OCI-LY7 (cell line): ENCODE data around the gene CLEC20A. TPM values are rescaled to one million over a fixed set of nuclear protein-coding genes. Genes with fewer than 3 reads are reported as not detected.
A peak's percentile ranks its signal among the peaks of the same experiment; 100 is the strongest.

Source experiments
- BruUV-seq: library from RNA; stranded (reverse); fragments of 400-500 nt; replicated peaks from 2 replicates; lab custom pipeline; 2021; lab: Mats Ljungman, UMichigan
- CTCF ChIA-PET: fragments of 300-600 bp; sonication (Branson Sonifier 250); formaldehyde crosslinking; loops from one replicate; lab custom pipeline; 2022; ENCODE audit warnings: antibody characterized with exemption; ENCODE audit not compliant: unreplicated experiment; lab: Charles Lee
- POLR2A ChIA-PET: fragments of 300-600 bp; sonication (Branson Sonifier 250); formaldehyde crosslinking; loops from one replicate; lab custom pipeline; 2022; ENCODE audit warnings: antibody characterized with exemption; lab: Charles Lee
- DNase-seq: peaks from one replicate; pipeline ENCODE4 v3.0.0-alpha.2; 2015; ENCODE audit warnings: low spot score
- H2AFZ ChIP-seq: fragments of 200-600 bp; sonication (generic), shearing (Covaris generic); 2 replicates; pipeline ENCODE4 v1.6.1; 2014; ENCODE audit warnings: mild to moderate bottlenecking, antibody characterized with exemption, low read length, moderate library complexity
- H3K27ac ChIP-seq: fragments of 200-600 bp; sonication (generic); 2 replicates; pipeline ENCODE4 v1.5.1; 2014; ENCODE audit warnings: mixed run types, low read depth, mild to moderate bottlenecking, moderate library complexity, low read length, inconsistent platforms; ENCODE audit not compliant: poor library complexity, severe bottlenecking
- H3K36me3 ChIP-seq: fragments of 200-600 bp; sonication (generic); 2 replicates; pipeline ENCODE4 v1.6.1; 2014; ENCODE audit warnings: mild to moderate bottlenecking, antibody characterized with exemption, low read length, moderate library complexity, mixed read lengths; ENCODE audit not compliant: insufficient read depth
- H3K4me1 ChIP-seq: fragments of 200-600 bp; sonication (generic); 2 replicates; pipeline ENCODE4 v1.5.1; 2014; ENCODE audit warnings: mild to moderate bottlenecking, low read length; ENCODE audit not compliant: insufficient read depth, poor library complexity, severe bottlenecking
- H3K4me2 ChIP-seq: fragments of 200-600 bp; sonication (generic); 2 replicates; pipeline ENCODE4 v1.6.1; 2014; ENCODE audit warnings: mild to moderate bottlenecking, low read length
- H3K4me3 ChIP-seq: fragments of 200-600 bp; sonication (generic); 2 replicates; pipeline ENCODE4 v1.5.1; 2014; ENCODE audit warnings: mild to moderate bottlenecking, low read depth, low read length; ENCODE audit not compliant: poor library complexity, severe bottlenecking
- H3K79me2 ChIP-seq: fragments of 200-600 bp; sonication (generic); 2 replicates; pipeline ENCODE4 v1.6.1; 2016; ENCODE audit warnings: low read depth, mild to moderate bottlenecking, low read length, moderate library complexity, mixed read lengths; ENCODE audit not compliant: insufficient read depth
- H3K9me2 ChIP-seq: fragments of 200-600 bp; sonication (generic); 2 replicates; pipeline ENCODE4 v1.6.1; 2016; ENCODE audit warnings: mild to moderate bottlenecking, low read length, mixed read lengths; ENCODE audit not compliant: insufficient read depth
- H3K9me3 ChIP-seq: fragments of 200-600 bp; sonication (generic); 2 replicates; pipeline ENCODE4 v1.6.1; 2014; ENCODE audit warnings: mild to moderate bottlenecking, mixed run types, low read length, mixed read lengths
- H4K20me1 ChIP-seq: fragments of 200-600 bp; sonication (generic); 2 replicates; pipeline ENCODE4 v1.6.1; 2014; ENCODE audit warnings: mild to moderate bottlenecking, antibody characterized with exemption, low read length, moderate library complexity, mixed read lengths; ENCODE audit not compliant: insufficient read depth
- EZH2phosphoT487 ChIP-seq: fragments of 200-600 bp; sonication (generic); IDR thresholded peaks from 2 replicates; pipeline ENCODE4 v1.6.1; 2018; ENCODE audit warnings: low read depth, borderline replicate concordance, mild to moderate bottlenecking, mixed run types, antibody characterized with exemption, low read length, moderate library complexity, mixed read lengths
- intact Hi-C: fragments of 100-400 bp; cut with micrococcal nuclease; formaldehyde crosslinking; loops from one replicate; pipeline ENCODE4 v1.10.0; 2022; ENCODE audit not compliant: unreplicated experiment
- total RNA-seq, 2 experiments: library from RNA; depleted of rRNA in 1 of 2; stranded (reverse); fragments of >200 nt in 1 of 2; shearing (Covaris generic) in 1 of 2; gene quantifications; 2 replicates each; pipeline ENCODE4 v1.2.3, GENCODE V29; 2014 to 2022
- TF ChIP-seq, protein P1 (sequence below): fragments of 200-600 bp; sonication (generic); conservative IDR thresholded peaks from 2 replicates; pipeline ENCODE4 v1.5.1; 2014; ENCODE audit warnings: mild to moderate bottlenecking, antibody characterized with exemption, low read length, moderate library complexity, mixed read lengths

CLEC20A gene
- total RNA-seq, 2 experiments from 2014 or later = not detected

DNA sequence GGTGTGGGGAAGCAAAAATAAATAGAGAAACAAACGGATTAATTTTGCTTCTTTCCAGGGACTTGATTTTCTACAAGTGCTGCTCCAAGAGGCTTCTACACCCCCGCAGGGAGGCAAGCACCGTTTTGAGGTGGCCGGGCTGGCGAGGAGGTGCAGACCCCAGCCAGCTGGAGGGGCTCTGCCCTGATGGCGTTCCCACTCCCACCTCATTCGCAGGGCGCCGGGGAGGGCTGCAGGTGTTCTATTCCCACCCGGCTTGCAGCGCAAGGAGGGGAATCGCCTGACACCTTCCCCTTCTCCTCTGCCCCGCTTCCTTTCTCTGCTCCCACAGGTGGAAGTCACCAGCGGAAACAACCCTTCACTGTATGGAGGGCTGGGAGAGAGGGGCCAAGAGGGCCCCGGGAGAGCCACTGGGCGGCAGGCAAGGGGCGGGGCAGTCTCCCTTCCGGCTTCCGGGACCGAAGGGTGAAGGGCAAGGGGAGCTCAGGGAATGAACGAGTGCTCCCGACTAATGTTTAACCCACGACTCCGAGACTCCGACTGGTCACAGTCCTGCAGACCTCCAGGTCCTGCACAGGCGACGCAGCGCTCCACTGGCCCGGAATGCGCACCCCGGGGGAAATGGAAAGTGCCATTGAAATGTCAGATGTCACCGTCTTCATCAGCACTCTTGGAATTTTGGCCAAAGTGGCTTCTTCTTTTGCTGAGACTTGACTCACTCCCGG is 45.2 kb upstream of the CLEC20A start:
- Histone ChIP-seq H3K27ac (peak overlapping the region; percentile 84), H3K4me1 (peaks cover 31% of the 10 kb centered on the region), H3K4me3 (peak overlapping the region; percentile 75), H3K79me2 (peaks cover 39% of the 10 kb centered on the region), H2AFZ (peak overlapping the region; percentile 93), H4K20me1 (no peaks in the 10 kb centered on the region), H3K4me2 (peak overlapping the region; percentile 96), H3K9me3 (0 out of 2 replicates have a peak, but pooled peaks cover 1% of the 10 kb centered on the region), H3K36me3 (peaks cover 14% of the 10 kb centered on the region), H3K9me2 (no peaks in the 10 kb centered on the region)
- CTCF ChIA-PET = interaction anchor here (0.6 to 6.2 kb wide), 6 partner anchors 35 to 461 kb away, joined by 3 to 53 read pairs (median 6); no protein-coding TSS in a partner anchor
- intact Hi-C loops = loop anchor here (1.0 to 5.0 kb wide), 10 partner anchors 184 to 825 kb away; partner anchors contain the start of genes AXDND1, FAM20B, SOAT1 and TOR3A
- DNase-seq = peak; percentile 70
- POLR2A ChIA-PET = interaction anchor here (0.6 to 9.8 kb wide), 10 partner anchors 37 to 463 kb away, joined by 3 to 127 read pairs (median 4); partner anchors contain the start of gene RALGPS2
- no TSS peak for BruUV-seq
- TF ChIP-seq, protein P1, sequence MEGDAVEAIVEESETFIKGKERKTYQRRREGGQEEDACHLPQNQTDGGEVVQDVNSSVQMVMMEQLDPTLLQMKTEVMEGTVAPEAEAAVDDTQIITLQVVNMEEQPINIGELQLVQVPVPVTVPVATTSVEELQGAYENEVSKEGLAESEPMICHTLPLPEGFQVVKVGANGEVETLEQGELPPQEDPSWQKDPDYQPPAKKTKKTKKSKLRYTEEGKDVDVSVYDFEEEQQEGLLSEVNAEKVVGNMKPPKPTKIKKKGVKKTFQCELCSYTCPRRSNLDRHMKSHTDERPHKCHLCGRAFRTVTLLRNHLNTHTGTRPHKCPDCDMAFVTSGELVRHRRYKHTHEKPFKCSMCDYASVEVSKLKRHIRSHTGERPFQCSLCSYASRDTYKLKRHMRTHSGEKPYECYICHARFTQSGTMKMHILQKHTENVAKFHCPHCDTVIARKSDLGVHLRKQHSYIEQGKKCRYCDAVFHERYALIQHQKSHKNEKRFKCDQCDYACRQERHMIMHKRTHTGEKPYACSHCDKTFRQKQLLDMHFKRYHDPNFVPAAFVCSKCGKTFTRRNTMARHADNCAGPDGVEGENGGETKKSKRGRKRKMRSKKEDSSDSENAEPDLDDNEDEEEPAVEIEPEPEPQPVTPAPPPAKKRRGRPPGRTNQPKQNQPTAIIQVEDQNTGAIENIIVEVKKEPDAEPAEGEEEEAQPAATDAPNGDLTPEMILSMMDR = no peak
- TF ChIP-seq EZH2phosphoT487 = no peak

DNA sequence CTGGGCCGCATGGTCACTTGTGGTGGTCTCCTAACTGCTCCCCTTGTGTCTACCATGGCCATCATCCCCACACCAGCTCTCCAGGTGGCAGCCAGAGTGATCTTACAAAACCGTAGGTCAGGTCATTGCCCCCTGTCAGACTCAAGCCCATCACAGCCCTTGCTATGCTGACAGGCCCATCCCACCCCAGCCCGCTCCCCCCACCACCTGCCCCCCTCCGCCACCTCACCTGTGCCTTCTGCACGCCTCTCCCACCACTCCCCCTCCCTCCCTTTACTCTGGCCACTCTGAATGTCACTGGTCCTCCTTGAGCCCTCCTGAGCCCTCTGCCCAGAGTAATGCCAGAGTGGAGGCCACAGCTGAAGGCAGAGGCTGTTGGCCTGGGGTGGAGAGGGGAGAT is 44.6 kb upstream of the CLEC20A start:
- DNase-seq = no peak
- intact Hi-C loops = loop anchor here (5.0 kb wide), 4 partner anchors 351 to 826 kb away; partner anchors contain the start of genes AXDND1, SOAT1 and TOR3A
- H3K36me3 ChIP-seq = peaks cover 8% of the 10 kb centered on the region
- no peaks in the 10 kb centered on the region for H3K9me3 ChIP-seq
- ChIA-PET POLR2A (interaction anchor here (0.9 to 9.8 kb wide), 4 partner anchors 38 to 464 kb away, joined by 3 to 127 read pairs (median 6); no protein-coding TSS in a partner anchor), CTCF (interaction anchor here (1.0 to 6.2 kb wide), 2 partner anchors 213 to 462 kb away, joined by 3 to 53 read pairs; no protein-coding TSS in a partner anchor)
- H3K4me3 ChIP-seq = peak overlapping the region; percentile 75
- peaks cover 33% of the 10 kb centered on the region for H3K79me2 ChIP-seq
- H3K4me2 ChIP-seq = peak overlapping the region; percentile 96
- H3K4me1 ChIP-seq = peaks cover 31% of the 10 kb centered on the region
- no peaks in the 10 kb centered on the region for H3K9me2 ChIP-seq
- no peaks in the 10 kb centered on the region for H4K20me1 ChIP-seq
- TF ChIP-seq, protein P1 = no peak
- no peak for TF ChIP-seq EZH2phosphoT487
- H2AFZ ChIP-seq = peak overlapping the region; percentile 93
- no peak overlapping the region for H3K27ac ChIP-seq
- no TSS peak for BruUV-seq
